Ovary (tissue), 9 donors: ENCODE measurements around the gene HSPA4L. TPM values are rescaled to one million over a fixed set of nuclear protein-coding genes. Genes with fewer than 3 reads are reported as not detected.

Source experiments
- DNase-seq, 5 donors: peaks; one replicate each; pipeline ENCODE4 v3.0.0-alpha.2; 2019 to 2020
- H3K27ac ChIP-seq, 2 donors: fragments of 200-600 bp; one replicate each; pipeline versions ENCODE4 v1.5.1 to v1.8.0; 2019 to 2022
- H3K27me3 ChIP-seq: fragments of 200-600 bp; one replicate; pipeline ENCODE4 v1.8.0; 2022
- H3K36me3 ChIP-seq: fragments of 200-600 bp; sonication (generic); one replicate; pipeline ENCODE4 v1.5.1; 2019
- H3K4me1 ChIP-seq: one replicate; pipeline ENCODE4 v1.8.1; 2013; ENCODE audit warnings: mild to moderate bottlenecking, moderate library complexity; ENCODE audit not compliant: insufficient read depth
- H3K4me3 ChIP-seq: fragments of 200-600 bp; sonication (generic); one replicate; pipeline ENCODE4 v1.5.1; 2017
- H3K9me3 ChIP-seq, 2 donors: fragments of 200-600 bp in 1 of 2; sonication (generic) in 1 of 2; one replicate each; pipeline versions ENCODE4 v1.5.1 to v1.8.1; 2013 to 2019; ENCODE audit warnings: mild to moderate bottlenecking in 1 of 2, moderate library complexity in 1 of 2
- CTCF ChIP-seq, 3 donors: fragments of 450-650 bp in 2 of 3; fragments of 200-600 bp in 1 of 3; IDR thresholded peaks; one replicate each; pipeline versions ENCODE4 v1.5.1 to v1.8.0; 2016 to 2022; ENCODE audit warnings: antibody characterized with exemption in 3 of 3, mild to moderate bottlenecking in 1 of 3
- EP300 ChIP-seq: sonication (generic); formaldehyde crosslinking; IDR thresholded peaks from one replicate; pipeline ENCODE4 v1.6.1; 2017; ENCODE audit warnings: antibody characterized with exemption
- POLR2A ChIP-seq: fragments of 450-650 bp; IDR thresholded peaks from one replicate; pipeline ENCODE4 v1.6.1; 2017; ENCODE audit warnings: antibody characterized with exemption, mild to moderate bottlenecking, moderate library complexity
- WGBS, 3 donors: extraction: QIAGEN DNeasy Blood & Tissue Kit in 1 of 3; methylation state at CpG; one replicate each; pipeline versions ENCODE4 v1.1.5 to v1.1.7; 2013 to 2017; 5-methylcytosine and 5-hydroxymethylcytosine counted together
- intact Hi-C, 4 donors: fragments of 100-400 bp; cut with DNase I; formaldehyde crosslinking; loops; one replicate each; pipeline versions ENCODE4 v1.11.0 to v1.15.1; 2022 to 2023
- polyA plus RNA-seq, 2 donors: library from polyadenylated mRNA; stranded (reverse); fragments of 200-250 nt in 1 of 2; fragments of 350-450 nt in 1 of 2; fragmentation: Illumina TruSeq in 1 of 2; extraction: RNeasy Lipid Tissue Mini Kit (QIAGEN cat#74804) in 1 of 2; gene quantifications; one replicate each; pipeline ENCODE4 v1.2.3, GENCODE V29; 2013 to 2014
- total RNA-seq, 7 donors: library from RNA; depleted of rRNA in 2 of 7; stranded (reverse); fragments of >200 nt in 2 of 7; fragmentation: NEBNext Ultra II Directional in 3 of 7; extraction: Animal tissue kit (Norgen Biotek cat#: 25700) in 3 of 7; gene quantifications; one replicate each; pipeline versions ENCODE4 v1.1.0 to v1.2.4, GENCODE V29; 2016 to 2023
- donor health status: DM: no; HTN: no; CAD: no; lungs with moderate emphysema.
- donor health status: DM: no; HTN: no; CAD: no.
- donor health status: Bipolar disorder and iron deficiency.
- donor health status: DM: yes; HTN: yes; CAD: no.
- donor health status: DM: no; HTN: no; CAD: no.
- donor health status: DM: yes; HTN: yes; CAD: no.

HSPA4L gene
- total and polyA plus RNA-seq, 9 donors, result 0.63 to 12.6 (median 6.2) TPM

DNA sequence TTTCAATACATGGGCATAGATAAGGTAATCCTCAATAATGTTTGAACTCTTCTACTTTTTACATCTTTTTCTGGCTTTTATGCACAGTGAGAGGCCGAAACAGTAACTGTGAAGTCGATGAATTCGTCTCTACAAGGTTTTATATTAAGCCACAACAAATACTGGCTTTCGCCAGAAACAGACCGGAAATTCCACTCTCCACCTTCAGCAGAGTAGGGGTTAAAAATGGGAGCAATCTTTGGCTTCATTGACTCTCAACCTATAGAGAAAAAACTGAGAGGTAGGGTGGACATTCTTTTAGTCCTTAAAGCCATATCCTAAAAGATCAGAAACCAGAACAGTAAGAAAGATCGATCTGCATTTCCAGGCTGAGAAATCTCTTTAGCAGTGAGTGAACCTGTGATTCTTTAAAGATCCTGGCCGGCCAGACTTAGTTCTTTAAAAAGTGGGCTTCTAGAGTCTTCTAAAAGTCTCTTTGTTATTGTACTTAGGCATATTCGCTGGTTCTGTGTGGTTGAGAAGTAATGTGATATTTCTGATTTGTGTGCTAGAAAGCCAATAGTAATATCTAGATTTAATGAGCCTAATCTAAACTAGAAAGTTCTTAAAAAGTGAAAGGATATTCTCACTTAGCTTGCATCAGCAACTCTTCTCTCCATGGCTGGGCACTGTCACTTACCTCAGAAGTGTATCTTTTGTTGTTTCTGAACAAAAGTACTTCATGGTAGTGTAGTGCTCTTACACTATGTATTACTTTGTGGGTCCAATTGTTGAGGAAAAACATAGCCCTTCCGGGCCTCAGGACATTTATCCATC, 2.0 kb downstream of the HSPA4L start:
- H3K9me3 ChIP-seq, result no peaks in the 10 kb centered on the region
- H3K4me1 ChIP-seq, result no peaks in the 10 kb centered on the region
- no peak overlapping the region for H3K4me3 ChIP-seq
- TF ChIP-seq EP300 (no peak), CTCF (IDR thresholded peaks at IDR 0.05) (no peak), POLR2A (no peak)
- 85 to 88% (median 85%) methylated on average over 9 of the region's 9 CpGs for WGBS, 3 donors
- no peaks in the 10 kb centered on the region for H3K27me3 ChIP-seq
- no peak overlapping the region for H3K27ac ChIP-seq
- no peak for DNase-seq
- intact Hi-C loops, result loop anchor here in 2 of 4 donors (5.0 to 10.0 kb wide), 2 partner anchors 181 to 183 kb away; partner anchors contain the start of genes ABHD18 (in 2 of the 2) and MFSD8 (in 2 of the 2)
- no peaks in the 10 kb centered on the region for H3K36me3 ChIP-seq

GRCh38 chr4:127788517-127788916, 6.4 kb downstream of the HSPA4L start:
- Histone ChIP-seq H3K4me3 (no peak overlapping the region), H3K4me1 (no peaks in the 10 kb centered on the region), H3K27me3 (no peaks in the 10 kb centered on the region), H3K9me3 (no peaks in the 10 kb centered on the region), H3K36me3 (no peaks in the 10 kb centered on the region), H3K27ac (no peak overlapping the region)
- TF ChIP-seq POLR2A, result no peak
- no peak for TF ChIP-seq CTCF (IDR thresholded peaks at IDR 0.05)
- TF ChIP-seq EP300, result no peak
- DNase-seq, result no peak
- WGBS, 3 donors, result 63 to 73% (median 69%) methylated on average over 2 of the region's 2 CpGs
- intact Hi-C loops, result loop anchor here in 1 of 4 donors (10.0 kb wide), 1 partner anchor 176 kb away; the partner anchor contains the start of genes ABHD18 and MFSD8

DNA sequence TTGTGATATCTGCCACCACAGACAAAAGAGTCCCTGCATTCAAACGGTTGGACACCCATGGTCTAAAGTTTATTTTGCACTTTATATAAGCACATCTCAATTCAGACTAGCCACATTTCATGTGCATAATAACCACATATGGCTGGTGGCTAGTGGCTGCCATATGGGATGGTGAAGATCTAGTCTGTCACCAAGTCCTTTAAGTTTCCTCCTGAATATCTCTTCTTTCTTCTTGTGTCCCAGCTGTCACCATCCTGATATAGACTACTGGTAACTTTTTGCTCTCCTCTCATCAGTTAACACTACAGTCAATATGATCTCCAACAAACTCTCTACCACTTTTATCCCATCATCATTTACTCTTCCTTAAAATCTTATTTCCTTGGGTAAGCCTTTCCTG, 9.3 kb downstream of the HSPA4L start:
- Histone ChIP-seq H3K36me3 (no peaks in the 10 kb centered on the region), H3K9me3 (no peaks in the 10 kb centered on the region), H3K4me1 (no peaks in the 10 kb centered on the region), H3K4me3 (no peak overlapping the region), H3K27me3 (no peaks in the 10 kb centered on the region), H3K27ac (no peak overlapping the region)
- TF ChIP-seq POLR2A (no peak), EP300 (no peak), CTCF (IDR thresholded peaks at IDR 0.05) (no peak)
- WGBS, 3 donors, result 71 to 79% (median 79%) methylated on average over 1 of the region's 1 CpG
- intact Hi-C loops, result no loop called here
- no peak for DNase-seq

- H3K27me3 ChIP-seq, result no peaks in the 10 kb centered on the region
- DNase-seq, result no peak
Measured at GRCh38 chr4:127793528-127793927, 11.4 kb downstream of the HSPA4L start.

More at GRCh38 chr4:127793528-127793927, 11.4 kb downstream of the HSPA4L start:
- no peak overlapping the region for H3K27ac ChIP-seq
- no peaks in the 10 kb centered on the region for H3K9me3 ChIP-seq
- no peak overlapping the region for H3K4me3 ChIP-seq
- H3K4me1 ChIP-seq, result no peaks in the 10 kb centered on the region
- TF ChIP-seq CTCF (IDR thresholded peaks at IDR 0.05), result no peak
- TF ChIP-seq POLR2A, result no peak
- no peak for TF ChIP-seq EP300
- intact Hi-C loops, result no loop called here
- 62 to 75% (median 65%) methylated on average over 1 of the region's 1 CpG for WGBS, 3 donors
- no peaks in the 10 kb centered on the region for H3K36me3 ChIP-seq
